GM12891 (cell line): ENCODE data around the gene ANKS3.

Experiments used
- POLR2A ChIP-seq: IDR thresholded peaks from 2 replicates; pipeline ENCODE4 v1.6.1; 2011; ENCODE audit warnings: low read depth, low read length, control low read depth
- POLR2AphosphoS5 ChIP-seq: IDR thresholded peaks from 2 replicates; pipeline ENCODE4 v1.6.1; 2011; ENCODE audit warnings: low read depth, low read length, control low read depth
- TAF1 ChIP-seq: IDR thresholded peaks from 2 replicates; pipeline ENCODE4 v1.6.1; 2011; ENCODE audit warnings: low read depth, low read length, control low read depth

DNA sequence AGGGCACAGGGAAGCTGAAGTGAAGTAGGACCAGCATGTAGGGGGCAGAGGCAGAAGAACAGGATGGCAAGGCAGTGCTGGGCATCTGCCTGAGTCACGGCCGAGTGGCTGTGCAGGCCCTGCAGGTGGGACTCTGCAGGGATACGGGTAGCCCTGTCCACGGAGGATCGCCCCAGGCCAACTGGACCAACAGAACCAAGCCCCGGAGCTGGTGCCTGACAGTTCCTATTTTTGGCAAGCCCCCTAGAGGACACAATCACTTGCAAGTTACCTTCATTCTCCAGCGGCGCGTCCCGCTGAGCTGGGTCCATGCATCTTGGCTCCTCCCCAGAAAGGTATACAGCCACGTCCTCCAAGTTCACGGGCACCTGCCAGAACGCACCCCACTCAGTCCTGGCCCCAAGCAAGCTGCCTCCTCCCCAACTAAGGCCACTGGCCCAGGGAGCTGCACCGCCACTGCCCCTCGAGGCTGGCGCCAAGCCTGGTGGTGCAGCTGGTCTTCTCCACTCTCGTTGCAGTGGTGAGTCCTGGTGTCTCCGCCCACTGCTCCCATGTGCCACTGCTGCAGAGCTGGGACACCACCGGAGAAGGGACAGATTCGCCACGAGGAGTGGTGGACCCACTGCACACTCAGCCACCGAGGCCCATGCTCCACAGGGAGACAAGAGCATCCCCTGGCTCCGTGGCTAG, 26.3 kb upstream of the ANKS3 start:
- no peak for TF ChIP-seq POLR2AphosphoS5
- no peak for TF ChIP-seq POLR2A
- TF ChIP-seq TAF1 = no peak
